Lower lobe of right lung (tissue), 2 donors: ENCODE data around the gene FADS6. TPM values are rescaled to one million over a fixed set of nuclear protein-coding genes. Genes with fewer than 3 reads are reported as not detected.
A peak's percentile ranks its signal among the peaks of the same experiment; 100 is the strongest.

ENCODE experiments used
- ATAC-seq, 2 donors: fragments of 200-7000 bp; cut with Tn5 transposase; one replicate each; pipeline ENCODE4 v1.9.1; 2020 to 2022; ENCODE audit warnings: mild to moderate bottlenecking in 2 of 2, moderate library complexity in 2 of 2
- DNase-seq: peaks from one replicate; pipeline ENCODE4 v3.0.0-alpha.2; 2020
- H3K27ac ChIP-seq: fragments of 200-600 bp; one replicate; pipeline ENCODE4 v1.8.0; 2022
- H3K27me3 ChIP-seq: fragments of 200-600 bp; one replicate; pipeline ENCODE4 v1.8.0; 2022; ENCODE audit warnings: low read depth
- H3K36me3 ChIP-seq: fragments of 200-600 bp; one replicate; pipeline ENCODE4 v1.8.0; 2022; ENCODE audit warnings: mild to moderate bottlenecking
- H3K4me1 ChIP-seq: fragments of 200-600 bp; one replicate; pipeline ENCODE4 v1.8.0; 2022
- H3K4me3 ChIP-seq: fragments of 200-600 bp; one replicate; pipeline ENCODE4 v1.8.0; 2022; ENCODE audit warnings: mild to moderate bottlenecking
- H3K9me3 ChIP-seq: fragments of 200-600 bp; one replicate; pipeline ENCODE4 v1.8.0; 2022
- intact Hi-C: fragments of 100-400 bp; cut with DNase I; formaldehyde crosslinking; loops from one replicate; pipeline ENCODE4 v1.11.0; 2022
- total RNA-seq: library from RNA; stranded (reverse); fragmentation: NEBNext Ultra II Directional; extraction: Animal tissue kit (Norgen Biotek cat#: 25700); gene quantifications from one replicate; pipeline ENCODE4 v1.2.1, GENCODE V29; 2021
- TF ChIP-seq, protein P1 (sequence below): fragments of 200-600 bp; IDR thresholded peaks from one replicate; pipeline ENCODE4 v1.8.0; 2022; ENCODE audit warnings: antibody characterized with exemption, mild to moderate bottlenecking
- donor health status: DM: no; HTN: yes; CAD: no; lungs with severe emphysema.

The FADS6 gene
- total RNA-seq, 1 donor from 2014 or later: not detected

- ATAC-seq (no peak), DNase-seq (no peak)
- Histone ChIP-seq H3K27me3 (peaks cover 44% of the 10 kb centered on the region), H3K9me3 (no peaks in the 10 kb centered on the region), H3K36me3 (no peaks in the 10 kb centered on the region), H3K27ac (no peak overlapping the region), H3K4me3 (peak overlapping the region; percentile 28), H3K4me1 (peaks cover 22% of the 10 kb centered on the region)
- intact Hi-C loops: no loop called here
- TF ChIP-seq, protein P1, sequence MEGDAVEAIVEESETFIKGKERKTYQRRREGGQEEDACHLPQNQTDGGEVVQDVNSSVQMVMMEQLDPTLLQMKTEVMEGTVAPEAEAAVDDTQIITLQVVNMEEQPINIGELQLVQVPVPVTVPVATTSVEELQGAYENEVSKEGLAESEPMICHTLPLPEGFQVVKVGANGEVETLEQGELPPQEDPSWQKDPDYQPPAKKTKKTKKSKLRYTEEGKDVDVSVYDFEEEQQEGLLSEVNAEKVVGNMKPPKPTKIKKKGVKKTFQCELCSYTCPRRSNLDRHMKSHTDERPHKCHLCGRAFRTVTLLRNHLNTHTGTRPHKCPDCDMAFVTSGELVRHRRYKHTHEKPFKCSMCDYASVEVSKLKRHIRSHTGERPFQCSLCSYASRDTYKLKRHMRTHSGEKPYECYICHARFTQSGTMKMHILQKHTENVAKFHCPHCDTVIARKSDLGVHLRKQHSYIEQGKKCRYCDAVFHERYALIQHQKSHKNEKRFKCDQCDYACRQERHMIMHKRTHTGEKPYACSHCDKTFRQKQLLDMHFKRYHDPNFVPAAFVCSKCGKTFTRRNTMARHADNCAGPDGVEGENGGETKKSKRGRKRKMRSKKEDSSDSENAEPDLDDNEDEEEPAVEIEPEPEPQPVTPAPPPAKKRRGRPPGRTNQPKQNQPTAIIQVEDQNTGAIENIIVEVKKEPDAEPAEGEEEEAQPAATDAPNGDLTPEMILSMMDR: no peak
These were observed 32.4 kb downstream of the FADS6 start for GRCh38 chr17:74860872-74861661.

- DNase-seq: no peak
- no peaks in the 10 kb centered on the region for H3K9me3 ChIP-seq
- H3K36me3 ChIP-seq: no peaks in the 10 kb centered on the region
- intact Hi-C loops: no loop called here
- TF ChIP-seq, protein P1: no peak
- H3K4me3 ChIP-seq: peak overlapping the region; percentile 28
- peaks cover 22% of the 10 kb centered on the region for H3K4me1 ChIP-seq
- no peak for ATAC-seq
- H3K27ac ChIP-seq: no peak overlapping the region
- H3K27me3 ChIP-seq: peaks cover 51% of the 10 kb centered on the region
These were observed 33.1 kb downstream of the FADS6 start for GRCh38 chr17:74860229-74860871.

DNA sequence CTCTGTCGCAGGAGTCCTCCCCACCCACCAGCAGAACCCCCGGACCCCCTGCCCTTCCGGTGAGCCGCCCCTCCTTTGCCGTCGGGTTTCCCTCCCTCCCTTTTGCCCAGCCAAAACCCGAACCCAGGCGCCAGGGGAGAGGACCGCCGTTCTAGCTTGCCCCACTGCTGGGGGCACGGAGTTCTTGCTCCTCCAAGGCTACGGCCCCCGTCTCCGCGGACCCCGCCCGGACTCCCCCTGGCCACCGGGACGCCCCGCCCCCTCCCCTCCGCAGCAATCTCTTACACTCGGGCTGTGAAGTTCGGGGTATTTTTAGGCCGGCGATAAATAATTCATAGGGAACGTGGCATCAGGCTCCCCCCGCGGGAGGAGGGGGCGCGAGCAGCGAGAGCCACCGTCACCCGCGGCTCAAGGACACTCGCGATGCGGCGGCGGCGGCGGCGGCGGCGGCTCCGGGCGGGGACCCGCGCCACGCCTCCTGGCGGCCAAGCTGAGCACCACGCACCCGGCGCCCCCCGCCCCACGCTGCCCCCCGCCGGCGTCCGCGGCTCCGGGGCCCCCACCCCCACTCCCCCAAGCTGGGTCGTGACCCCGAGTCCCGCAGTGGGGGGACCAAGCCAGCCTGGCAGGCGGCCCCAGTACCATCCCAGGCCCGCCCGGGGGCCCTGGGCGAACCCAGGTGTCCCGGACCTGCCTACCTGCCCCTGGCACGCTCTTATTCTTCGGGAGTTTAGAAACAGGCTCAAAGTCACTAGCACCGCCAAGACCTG is 33.8 kb downstream of the FADS6 start, which contains the start of gene GRIN2C:
Gene GRIN2C (minus strand): TSS at position 427 of the 770 bp plus-strand sequence. CDS start 4,793 bp downstream, outside the sequence.
- peaks cover 22% of the 10 kb centered on the region for H3K4me1 ChIP-seq
- H3K36me3 ChIP-seq: no peaks in the 10 kb centered on the region
- intact Hi-C loops: no loop called here
- peaks cover 55% of the 10 kb centered on the region for H3K27me3 ChIP-seq
- no peaks in the 10 kb centered on the region for H3K9me3 ChIP-seq
- TF ChIP-seq, protein P1: peak; percentile 27
- ATAC-seq (no peak), DNase-seq (no peak)
- peak within 1 kb of the TSS; percentile 28 for H3K4me3 ChIP-seq
- no peak within 1 kb of the TSS for H3K27ac ChIP-seq

- Histone ChIP-seq H3K4me1 (peaks cover 22% of the 10 kb centered on the region), H3K9me3 (no peaks in the 10 kb centered on the region), H3K4me3 (no peak overlapping the region), H3K27ac (no peak overlapping the region), H3K36me3 (no peaks in the 10 kb centered on the region), H3K27me3 (peaks cover 63% of the 10 kb centered on the region)
- ATAC-seq (no peak), DNase-seq (no peak)
- intact Hi-C loops: no loop called here
- TF ChIP-seq, protein P1: no peak
These were observed 34.6 kb downstream of the FADS6 start for GRCh38 chr17:74858672-74859458.

DNA sequence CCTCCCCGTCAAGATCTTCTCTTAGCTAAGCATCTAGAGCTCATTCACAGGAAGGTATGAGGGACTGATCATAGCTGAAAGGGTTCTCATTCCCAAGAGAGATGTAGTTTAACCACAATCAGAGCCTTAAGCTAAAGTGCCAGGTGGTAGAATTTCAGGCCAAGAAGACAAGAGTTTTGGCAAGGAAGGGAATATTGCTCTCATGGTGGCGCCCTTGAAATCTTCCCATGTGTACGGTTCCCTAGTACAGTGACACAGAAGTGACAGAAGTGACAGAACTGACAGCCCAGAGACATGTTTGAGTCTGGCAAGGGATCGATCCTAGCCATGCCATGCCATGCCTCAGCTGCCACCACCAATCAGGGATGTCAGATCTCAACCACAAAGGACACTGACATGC is 36.2 kb downstream of the FADS6 start:
- TF ChIP-seq, protein P1: no peak
- intact Hi-C loops: no loop called here
- Histone ChIP-seq H3K9me3 (no peaks in the 10 kb centered on the region), H3K4me3 (no peak overlapping the region), H3K27ac (no peak overlapping the region), H3K27me3 (peaks cover 78% of the 10 kb centered on the region), H3K36me3 (no peaks in the 10 kb centered on the region), H3K4me1 (peaks cover 30% of the 10 kb centered on the region)
- ATAC-seq (no peak), DNase-seq (no peak)
